ENCODE data around the gene RBM19.

RBM19 gene

DNA sequence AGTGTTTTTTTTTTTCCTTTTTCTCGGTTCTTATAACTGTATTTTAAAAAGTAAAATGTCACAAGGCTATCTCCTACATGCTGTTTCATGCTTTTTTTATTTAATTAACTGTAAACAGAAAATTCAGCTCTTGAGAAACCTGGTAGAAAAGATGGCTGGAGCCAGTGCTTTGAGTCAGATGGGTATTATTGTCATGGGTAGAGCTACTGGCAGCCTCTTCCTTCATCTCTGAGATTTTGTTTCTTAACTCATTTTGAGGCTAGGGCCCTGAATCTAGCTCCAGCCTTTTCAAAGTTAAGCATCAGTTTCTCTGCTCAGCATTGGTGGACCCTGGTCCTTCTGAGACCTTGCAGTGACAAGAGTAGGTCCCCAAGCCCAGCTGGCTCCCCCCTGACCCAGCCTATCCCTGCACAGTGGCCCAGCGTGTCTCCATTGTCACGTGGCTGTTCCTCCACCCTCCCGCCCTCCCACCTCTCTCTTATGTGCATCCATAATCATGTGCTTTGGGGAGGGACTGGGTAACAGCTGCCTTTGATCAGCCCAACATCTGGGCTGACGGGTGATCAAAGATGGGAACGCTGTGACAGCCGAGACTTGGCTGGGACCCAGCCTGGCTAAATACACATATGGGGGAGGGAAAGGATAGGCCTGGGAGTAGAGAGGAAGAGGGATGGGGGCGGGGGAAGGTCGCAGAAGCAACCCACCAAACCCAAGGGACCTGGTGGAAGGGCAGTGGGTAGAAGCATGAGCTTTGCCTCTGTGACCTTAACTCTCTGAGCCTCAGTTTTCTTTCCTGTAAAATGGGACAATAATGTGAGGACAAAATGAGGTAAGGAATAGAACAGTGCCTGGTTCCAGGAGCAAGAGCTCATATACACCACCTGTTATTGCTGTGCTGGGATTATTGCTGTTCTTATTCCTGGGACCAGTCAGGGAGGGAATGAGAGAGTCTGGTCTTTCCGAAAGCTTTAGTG lies 24.4 kb upstream of the RBM19 start:
- H3K4me3 ChIP-seq (ENCODE audit: low read depth, low read length): no peak overlapping the region
- no peaks in the 10 kb centered on the region for H3K9me3 ChIP-seq (ENCODE audit: severe bottlenecking)
- no peak for TF ChIP-seq CTCF (IDR thresholded peaks at IDR 0.05; ENCODE audit: low read depth, low read length)
- DNase-seq: no peak
- no peak overlapping the region for H3K27ac ChIP-seq
- H3K27me3 ChIP-seq (ENCODE audit: insufficient read depth, low read depth, severe bottlenecking): peaks cover 68% of the 10 kb centered on the region
- H3K36me3 ChIP-seq: no peaks in the 10 kb centered on the region

GRCh38 chr12:113988976-113989375 lies 22.9 kb upstream of the RBM19 start:
- DNase-seq: no peak

DNA sequence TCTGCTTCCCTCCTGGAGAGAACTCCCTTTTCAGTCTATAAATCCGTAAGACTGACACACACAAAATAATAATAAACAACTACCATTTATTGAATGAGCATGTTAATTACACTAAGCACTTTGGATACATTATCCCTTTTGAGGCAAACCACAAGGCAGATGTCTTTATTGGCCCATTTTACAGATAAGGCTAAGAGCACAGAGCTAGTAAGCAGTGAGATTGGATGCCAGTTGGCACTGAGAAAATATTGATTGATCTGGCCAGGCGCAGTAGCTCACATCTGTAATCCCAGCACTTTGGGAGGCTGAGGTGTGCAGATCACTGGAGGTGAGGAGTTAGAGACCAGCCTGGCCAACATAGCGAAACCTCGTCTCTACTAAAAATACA lies 21.9 kb upstream of the RBM19 start:
- H3K36me3 ChIP-seq: no peaks in the 10 kb centered on the region
- TF ChIP-seq CTCF (IDR thresholded peaks at IDR 0.05; ENCODE audit: low read depth, low read length): no peak
- H3K9me3 ChIP-seq (ENCODE audit: severe bottlenecking): no peaks in the 10 kb centered on the region

More at GRCh38 chr12:113988976-113989375, 22.9 kb upstream of the RBM19 start:
- no peak for TF ChIP-seq CTCF (IDR thresholded peaks at IDR 0.05; ENCODE audit: low read depth, low read length)
- Histone ChIP-seq H3K9me3 (ENCODE audit: severe bottlenecking) (no peaks in the 10 kb centered on the region), H3K27me3 (ENCODE audit: insufficient read depth, low read depth, severe bottlenecking) (peaks cover 71% of the 10 kb centered on the region), H3K36me3 (no peaks in the 10 kb centered on the region), H3K4me3 (ENCODE audit: low read depth, low read length) (no peak overlapping the region), H3K27ac (no peak overlapping the region)

DNA sequence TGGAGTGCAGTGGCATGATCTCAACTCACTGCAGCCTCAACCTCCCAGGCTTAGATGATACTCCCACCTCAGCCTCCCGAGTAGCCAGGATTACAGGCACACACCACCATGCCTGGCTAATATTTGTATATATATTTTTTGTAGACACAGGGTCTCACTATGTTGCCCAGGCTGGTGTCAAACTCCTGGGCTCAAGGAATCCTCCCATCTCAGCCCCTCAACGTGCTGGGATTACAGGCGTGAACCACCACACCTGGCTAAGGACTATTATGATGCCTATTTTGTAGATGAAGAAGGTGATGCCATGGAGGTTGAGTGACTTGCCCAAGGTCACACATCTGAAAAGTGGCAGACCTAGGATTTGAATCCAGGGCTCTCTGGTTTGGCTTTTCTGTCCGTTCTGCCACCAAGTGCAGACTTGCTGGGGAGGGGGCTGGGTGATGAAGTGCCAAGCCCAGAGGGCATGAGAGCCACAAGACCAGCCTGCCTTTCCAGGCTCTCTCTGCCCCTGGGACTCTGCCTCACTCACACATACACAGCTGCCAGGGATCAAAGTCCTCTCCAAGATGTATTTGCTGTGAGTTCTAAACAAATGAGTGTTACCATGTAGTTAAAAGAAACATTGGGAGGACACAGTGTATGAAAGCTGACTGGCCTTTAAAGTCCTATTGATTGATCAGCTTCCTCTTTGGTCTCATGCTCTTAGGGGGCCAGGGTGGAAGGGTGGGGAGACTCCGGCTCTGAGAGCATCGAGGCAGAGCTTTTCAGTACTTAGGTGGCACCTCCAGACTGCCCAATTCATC lies 21.3 kb upstream of the RBM19 start:
- Histone ChIP-seq H3K9me3 (ENCODE audit: severe bottlenecking) (no peaks in the 10 kb centered on the region), H3K36me3 (no peaks in the 10 kb centered on the region), H3K27ac (no peak overlapping the region), H3K4me3 (ENCODE audit: low read depth, low read length) (no peak overlapping the region), H3K27me3 (ENCODE audit: insufficient read depth, low read depth, severe bottlenecking) (peaks cover 67% of the 10 kb centered on the region)
- TF ChIP-seq CTCF (IDR thresholded peaks at IDR 0.05; ENCODE audit: low read depth, low read length): no peak
- no peak for DNase-seq

More for the DNA sequence above, 21.9 kb upstream of the RBM19 start:
- Histone ChIP-seq H3K4me3 (ENCODE audit: low read depth, low read length) (no peak overlapping the region), H3K27me3 (ENCODE audit: insufficient read depth, low read depth, severe bottlenecking) (peaks cover 70% of the 10 kb centered on the region), H3K27ac (no peak overlapping the region)
- no peak for DNase-seq

GRCh38 chr12:113984464-113984863 lies 18.3 kb upstream of the RBM19 start:
- no peak for TF ChIP-seq CTCF (IDR thresholded peaks at IDR 0.05; ENCODE audit: low read depth, low read length)
- DNase-seq: no peak
- no peak overlapping the region for H3K27ac ChIP-seq
- H3K27me3 ChIP-seq (ENCODE audit: insufficient read depth, low read depth, severe bottlenecking): peaks cover 57% of the 10 kb centered on the region
- H3K4me3 ChIP-seq (ENCODE audit: low read depth, low read length): no peak overlapping the region
- no peaks in the 10 kb centered on the region for H3K9me3 ChIP-seq (ENCODE audit: severe bottlenecking)
- H3K36me3 ChIP-seq: no peaks in the 10 kb centered on the region
